CD14-positive monocyte (primary cell): ENCODE results near the gene PCDHGC4. TPM values are rescaled to one million over a fixed set of nuclear protein-coding genes. Genes with fewer than 3 reads are reported as not detected.

Source experiments
- DNase-seq, 3 donors: peaks; one replicate each; pipeline ENCODE4 v3.0.0-alpha.2; 2011 to 2022
- H2AFZ ChIP-seq: 2 replicates; pipeline ENCODE4 v1.6.0; 2012; ENCODE audit warnings: mild to moderate bottlenecking, low read depth, low read length, inconsistent platforms; ENCODE audit not compliant: insufficient read depth, poor library complexity, severe bottlenecking
- H3K27ac ChIP-seq, 2 donors: 1 replicate in 1 of 2; 2 replicates in 1 of 2; pipeline ENCODE4 v1.5.1; 2012 to 2013; ENCODE audit warnings: low read length in 2 of 2, control low read depth in 1 of 2, inconsistent platforms in 1 of 2, low read depth in 1 of 2, mild to moderate bottlenecking in 1 of 2
- H3K27me3 ChIP-seq, 2 donors: one replicate each; pipeline versions ENCODE4 v1.6.0 to v1.6.1; 2011 to 2013; ENCODE audit warnings: low read length in 2 of 2; ENCODE audit not compliant: control insufficient read depth in 2 of 2, insufficient read depth in 2 of 2
- H3K36me3 ChIP-seq, 2 donors: replicated peaks in 1 of 2; 1 replicate in 1 of 2; 2 replicates in 1 of 2; pipeline versions ENCODE4 v1.5.1 to v1.6.1; 2012 to 2013; ENCODE audit warnings: low read length in 2 of 2, control low read depth in 1 of 2, inconsistent platforms in 1 of 2, mild to moderate bottlenecking in 1 of 2; ENCODE audit not compliant: insufficient read depth in 2 of 2, control insufficient read depth in 1 of 2
- H3K4me1 ChIP-seq, 2 donors: 1 replicate in 1 of 2; 2 replicates in 1 of 2; pipeline versions ENCODE4 v1.5.1 to v1.6.1; 2012 to 2013; ENCODE audit warnings: low read length in 2 of 2, control low read depth in 1 of 2, inconsistent platforms in 1 of 2, mild to moderate bottlenecking in 1 of 2, moderate library complexity in 1 of 2; ENCODE audit not compliant: insufficient read depth in 2 of 2, control insufficient read depth in 1 of 2
- H3K4me2 ChIP-seq: replicated peaks from 2 replicates; pipeline ENCODE3; 2012; ENCODE audit warnings: low read length, moderate library complexity, mild to moderate bottlenecking; ENCODE audit not compliant: poor library complexity, severe bottlenecking; ENCODE audit errors: extremely low read depth
- H3K4me3 ChIP-seq, 3 experiments: fragments of 200-600 bp in 1 of 3; sonication (generic) in 1 of 3; replicated peaks in 1 of 3; 1 replicate in 2 of 3; 2 replicates in 1 of 3; pipeline ENCODE4 v1.5.1; 2011 to 2013; ENCODE audit warnings: low read length in 3 of 3, mild to moderate bottlenecking in 3 of 3, control low read depth in 2 of 3, low read depth in 2 of 3, inconsistent platforms in 1 of 3, moderate library complexity in 1 of 3
- H3K79me2 ChIP-seq: 2 replicates; pipeline ENCODE4 v1.6.0; 2012; ENCODE audit warnings: mild to moderate bottlenecking, control low read depth, inconsistent platforms, low read length, moderate library complexity; ENCODE audit not compliant: insufficient read depth
- H3K9ac ChIP-seq: 2 replicates; pipeline ENCODE4 v1.6.0; 2017; ENCODE audit warnings: low read length, mild to moderate bottlenecking; ENCODE audit not compliant: insufficient read depth, poor library complexity, severe bottlenecking
- H3K9me3 ChIP-seq, 2 donors: replicated peaks in 1 of 2; 1 replicate in 1 of 2; 2 replicates in 1 of 2; pipeline versions ENCODE4 v1.5.1 to v1.6.1; 2012 to 2013; ENCODE audit warnings: low read length in 2 of 2, control low read depth in 1 of 2; ENCODE audit not compliant: control insufficient read depth in 1 of 2, insufficient read depth in 1 of 2
- H4K20me1 ChIP-seq: 2 replicates; pipeline ENCODE4 v1.6.0; 2012; ENCODE audit warnings: mild to moderate bottlenecking, low read length, control low read depth, moderate library complexity; ENCODE audit not compliant: insufficient read depth
- H3K27ac Mint-ChIP-seq, 7 donors: one replicate each; pipeline ENCODE4 v1.8.0; 2020; ENCODE audit warnings: mild to moderate bottlenecking in 7 of 7, mixed read lengths in 7 of 7, moderate library complexity in 6 of 7, inconsistent platforms in 2 of 7
- H3K27me3 Mint-ChIP-seq, 3 donors: one replicate each; pipeline ENCODE4 v1.8.0; 2021 to 2022; ENCODE audit warnings: low read depth in 3 of 3, mild to moderate bottlenecking in 3 of 3, mixed read lengths in 3 of 3, moderate library complexity in 3 of 3, inconsistent platforms in 1 of 3
- H3K36me3 Mint-ChIP-seq, 2 donors: one replicate each; pipeline ENCODE4 v1.8.0; 2020; ENCODE audit warnings: mixed read lengths in 2 of 2, inconsistent platforms in 1 of 2, mild to moderate bottlenecking in 1 of 2
- H3K4me1 Mint-ChIP-seq: one replicate; pipeline ENCODE4 v1.8.0; 2020; ENCODE audit warnings: mild to moderate bottlenecking, mixed read lengths
- H3K4me3 Mint-ChIP-seq, 2 donors: one replicate each; pipeline ENCODE4 v1.8.0; 2020; ENCODE audit warnings: mild to moderate bottlenecking in 2 of 2, mixed read lengths in 2 of 2, moderate library complexity in 1 of 2
- H3K9me3 Mint-ChIP-seq, 7 donors: one replicate each; pipeline ENCODE4 v1.8.0; 2020 to 2022; ENCODE audit warnings: mixed read lengths in 7 of 7, mild to moderate bottlenecking in 6 of 7, moderate library complexity in 6 of 7, inconsistent platforms in 2 of 7
- WGBS: methylation state at CpG from one replicate; pipeline ENCODE4 v1.1.5; 2013; ENCODE audit warnings: missing lambda C conversion rate; ENCODE audit not compliant: insufficient coverage; 5-methylcytosine and 5-hydroxymethylcytosine counted together
- intact Hi-C, 2 donors: fragments of 100-400 bp; cut with micrococcal nuclease; formaldehyde crosslinking; loops; one replicate each; pipeline versions ENCODE4 v1.15.0 to v1.15.1; 2023
- polyA plus RNA-seq, 3 donors: library from polyadenylated mRNA; depleted of rRNA in 1 of 3; unstranded in 2 of 3; stranded (reverse) in 1 of 3; fragments of 300-500 nt in 2 of 3; fragments of >200 nt in 1 of 3; fragmentation: Illumina TruSeq in 2 of 3; gene quantifications; 1 replicate in 2 of 3; 2 replicates in 1 of 3; pipeline ENCODE4 v1.2.3, GENCODE V29; 2012 to 2021
- TF ChIP-seq, protein P1 (sequence below): fragments of 200-600 bp; IDR thresholded peaks from one replicate; pipeline ENCODE4 v1.8.0; 2022; ENCODE audit warnings: antibody characterized with exemption, mild to moderate bottlenecking

The PCDHGC4 gene
- polyA plus RNA-seq, 3 donors = not detected

DNA sequence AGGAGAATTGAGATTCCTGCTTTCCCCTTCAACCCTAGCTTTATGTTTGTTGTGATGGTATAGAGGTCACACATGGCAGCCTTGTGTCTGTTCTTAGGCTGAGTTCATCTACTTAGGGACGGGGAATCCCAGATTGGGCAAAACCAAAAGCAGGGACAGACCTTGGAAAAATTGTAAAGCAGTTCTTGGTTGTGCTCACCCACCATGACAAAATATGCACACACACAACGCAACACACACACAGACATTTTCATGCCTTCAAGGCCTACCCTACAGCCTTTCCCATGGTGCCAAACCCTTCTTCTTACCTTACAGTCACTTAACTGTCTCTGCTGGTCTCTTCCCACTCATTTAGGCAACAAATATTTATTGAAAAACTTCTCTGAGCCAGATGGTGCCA, 18.9 kb downstream of the PCDHGC4 start:
- no peak overlapping the region for H3K4me2 ChIP-seq
- no peak for DNase-seq
- TF ChIP-seq, protein P1, sequence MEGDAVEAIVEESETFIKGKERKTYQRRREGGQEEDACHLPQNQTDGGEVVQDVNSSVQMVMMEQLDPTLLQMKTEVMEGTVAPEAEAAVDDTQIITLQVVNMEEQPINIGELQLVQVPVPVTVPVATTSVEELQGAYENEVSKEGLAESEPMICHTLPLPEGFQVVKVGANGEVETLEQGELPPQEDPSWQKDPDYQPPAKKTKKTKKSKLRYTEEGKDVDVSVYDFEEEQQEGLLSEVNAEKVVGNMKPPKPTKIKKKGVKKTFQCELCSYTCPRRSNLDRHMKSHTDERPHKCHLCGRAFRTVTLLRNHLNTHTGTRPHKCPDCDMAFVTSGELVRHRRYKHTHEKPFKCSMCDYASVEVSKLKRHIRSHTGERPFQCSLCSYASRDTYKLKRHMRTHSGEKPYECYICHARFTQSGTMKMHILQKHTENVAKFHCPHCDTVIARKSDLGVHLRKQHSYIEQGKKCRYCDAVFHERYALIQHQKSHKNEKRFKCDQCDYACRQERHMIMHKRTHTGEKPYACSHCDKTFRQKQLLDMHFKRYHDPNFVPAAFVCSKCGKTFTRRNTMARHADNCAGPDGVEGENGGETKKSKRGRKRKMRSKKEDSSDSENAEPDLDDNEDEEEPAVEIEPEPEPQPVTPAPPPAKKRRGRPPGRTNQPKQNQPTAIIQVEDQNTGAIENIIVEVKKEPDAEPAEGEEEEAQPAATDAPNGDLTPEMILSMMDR = no peak
- Mint-ChIP-seq H3K4me1 (peaks cover 2% of the 10 kb centered on the region), H3K27ac (no peak overlapping the region), H3K36me3 (no peaks in the 10 kb centered on the region), H3K4me3 (no peak overlapping the region), H3K27me3 (peaks cover 5 to 21% (median 13%) of the 10 kb centered on the region in 3 donors), H3K9me3 (peaks cover 0 to under 1% (median 0%) of the 10 kb centered on the region in 7 donors)
- peaks cover 2 to 3% of the 10 kb centered on the region in 2 donors for H3K4me1 ChIP-seq
- WGBS = 88% methylated on average over 1 of the region's 2 CpGs
- H3K4me3 ChIP-seq = no peak overlapping the region
- H3K27ac ChIP-seq = no peak overlapping the region
- no peaks in the 10 kb centered on the region for H3K9me3 ChIP-seq
- no peaks in the 10 kb centered on the region for H3K79me2 ChIP-seq
- intact Hi-C loops = no loop called here
- H3K27me3 ChIP-seq = no peaks in the 10 kb centered on the region
- no peaks in the 10 kb centered on the region for H3K36me3 ChIP-seq
- no peak overlapping the region for H2AFZ ChIP-seq
- H4K20me1 ChIP-seq = no peaks in the 10 kb centered on the region
- H3K9ac ChIP-seq = no peak overlapping the region

DNA sequence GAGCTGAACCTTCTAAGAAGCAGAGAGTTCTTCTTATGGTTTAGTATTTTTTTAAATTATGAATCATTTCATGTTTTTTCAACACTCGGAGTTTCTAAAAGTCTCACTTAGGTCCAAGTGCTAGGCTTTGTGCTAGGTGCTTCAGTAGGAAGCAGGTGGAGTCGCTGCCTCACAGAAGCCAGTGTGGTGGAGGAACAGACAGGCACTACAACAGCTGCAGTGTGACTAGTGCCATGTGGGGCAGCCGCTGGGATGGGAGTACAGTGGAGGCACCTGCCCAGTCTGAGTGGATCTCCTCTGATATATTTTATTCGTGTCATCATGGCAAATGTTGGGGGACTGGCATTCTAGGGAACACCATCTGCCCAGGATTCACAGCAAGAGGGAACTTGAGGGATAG, 19.4 kb downstream of the PCDHGC4 start:
- WGBS = 100% methylated on average over 3 of the region's 4 CpGs

More for the DNA sequence above, 19.4 kb downstream of the PCDHGC4 start:
- Mint-ChIP-seq H3K9me3 (no peaks in the 10 kb centered on the region), H3K4me3 (no peak overlapping the region), H3K27ac (no peak overlapping the region), H3K36me3 (no peaks in the 10 kb centered on the region), H3K27me3 (peaks cover 7 to 22% (median 14%) of the 10 kb centered on the region in 3 donors), H3K4me1 (peaks cover 6% of the 10 kb centered on the region)
- H3K4me3 ChIP-seq = no peak overlapping the region
- TF ChIP-seq, protein P1 = no peak
- no peaks in the 10 kb centered on the region for H3K9me3 ChIP-seq
- H3K4me2 ChIP-seq = no peak overlapping the region
- peaks cover 0 to 4% of the 10 kb centered on the region in 2 donors for H3K27me3 ChIP-seq
- no peak overlapping the region for H3K27ac ChIP-seq
- no peak overlapping the region for H2AFZ ChIP-seq
- intact Hi-C loops = no loop called here
- DNase-seq = no peak
- H3K36me3 ChIP-seq = no peaks in the 10 kb centered on the region
- no peaks in the 10 kb centered on the region for H3K79me2 ChIP-seq
- peaks cover 7 to 8% of the 10 kb centered on the region in 2 donors for H3K4me1 ChIP-seq
- H3K9ac ChIP-seq = no peak overlapping the region
- no peaks in the 10 kb centered on the region for H4K20me1 ChIP-seq
